ENCODE results near the gene HOXB7.
A peak's percentile ranks its signal among the peaks of the same experiment; 100 is the strongest.

The HOXB7 gene

DNA sequence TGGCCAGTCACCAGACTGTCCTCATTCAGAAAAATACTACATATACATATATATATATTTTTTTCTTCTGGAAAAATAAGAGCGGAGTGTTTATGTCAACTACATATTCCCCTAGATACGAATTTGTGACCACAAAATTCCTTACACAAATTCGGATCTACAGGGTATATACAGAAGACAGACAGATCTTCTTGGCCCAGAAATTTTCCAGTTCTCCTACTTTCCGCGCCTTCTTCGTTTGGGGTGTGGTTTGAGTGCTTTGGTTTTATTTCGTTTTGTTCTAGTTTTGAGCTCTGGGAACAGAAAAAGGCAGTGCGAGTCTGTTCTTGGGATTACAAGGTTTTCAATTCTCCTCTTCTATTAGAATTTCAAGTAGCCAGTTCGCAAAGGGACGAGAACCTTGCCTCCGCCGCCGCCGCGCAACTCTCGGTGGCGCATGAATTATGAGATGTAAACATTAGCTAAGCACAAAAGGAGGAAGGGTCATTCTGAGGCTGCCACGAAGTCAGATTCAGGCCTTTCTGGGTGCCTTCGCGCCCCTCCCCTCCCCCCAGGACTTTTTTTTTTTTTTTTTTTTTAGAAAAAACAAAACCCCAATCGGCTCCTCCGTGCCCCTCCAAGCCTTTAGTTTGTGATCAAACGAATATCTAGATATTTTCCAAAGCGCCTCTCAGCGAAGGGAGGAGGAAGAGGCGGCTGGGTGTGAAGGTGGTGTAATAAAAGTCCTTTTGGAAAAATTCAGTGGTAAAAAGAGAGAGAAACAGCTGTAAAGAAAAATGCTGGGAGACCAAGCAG, 30.9 kb downstream of the HOXB7 start:
- peaks cover 45% of the 10 kb centered on the region for H3K79me2 ChIP-seq (ENCODE audit: low read length)
- no peaks in the 10 kb centered on the region for H3K9me3 ChIP-seq (ENCODE audit: insufficient read depth, low read length)
- H3K4me2 ChIP-seq (ENCODE audit: low read length): peak overlapping the region; percentile 98
- no peaks in the 10 kb centered on the region for H3K27me3 ChIP-seq (ENCODE audit: low read depth, low read length)
- TF ChIP-seq EZH2phosphoT487 (IDR thresholded peaks at IDR 0.05; ENCODE audit: low read depth): no peak
- TF ChIP-seq, protein P1, sequence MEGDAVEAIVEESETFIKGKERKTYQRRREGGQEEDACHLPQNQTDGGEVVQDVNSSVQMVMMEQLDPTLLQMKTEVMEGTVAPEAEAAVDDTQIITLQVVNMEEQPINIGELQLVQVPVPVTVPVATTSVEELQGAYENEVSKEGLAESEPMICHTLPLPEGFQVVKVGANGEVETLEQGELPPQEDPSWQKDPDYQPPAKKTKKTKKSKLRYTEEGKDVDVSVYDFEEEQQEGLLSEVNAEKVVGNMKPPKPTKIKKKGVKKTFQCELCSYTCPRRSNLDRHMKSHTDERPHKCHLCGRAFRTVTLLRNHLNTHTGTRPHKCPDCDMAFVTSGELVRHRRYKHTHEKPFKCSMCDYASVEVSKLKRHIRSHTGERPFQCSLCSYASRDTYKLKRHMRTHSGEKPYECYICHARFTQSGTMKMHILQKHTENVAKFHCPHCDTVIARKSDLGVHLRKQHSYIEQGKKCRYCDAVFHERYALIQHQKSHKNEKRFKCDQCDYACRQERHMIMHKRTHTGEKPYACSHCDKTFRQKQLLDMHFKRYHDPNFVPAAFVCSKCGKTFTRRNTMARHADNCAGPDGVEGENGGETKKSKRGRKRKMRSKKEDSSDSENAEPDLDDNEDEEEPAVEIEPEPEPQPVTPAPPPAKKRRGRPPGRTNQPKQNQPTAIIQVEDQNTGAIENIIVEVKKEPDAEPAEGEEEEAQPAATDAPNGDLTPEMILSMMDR (IDR thresholded peaks at IDR 0.05; ENCODE audit: low read depth, low read length): no peak
- no peaks in the 10 kb centered on the region for H4K20me1 ChIP-seq (ENCODE audit: insufficient read depth, low read length)
- peak overlapping the region; percentile 92 for H3K27ac ChIP-seq (ENCODE audit: low read length)
- peaks cover 10% of the 10 kb centered on the region for H3K36me3 ChIP-seq (replicated peaks; ENCODE audit: low read depth, low read length)
- H3K9ac ChIP-seq (ENCODE audit: low read length): peak overlapping the region; percentile 99
- H3K4me3 ChIP-seq (ENCODE audit: low read length): peak overlapping the region; percentile 90
- H3K4me1 ChIP-seq (ENCODE audit: low read length): peaks cover 57% of the 10 kb centered on the region
- H2AFZ ChIP-seq (ENCODE audit: low read depth, low read length): no peak overlapping the region

DNA sequence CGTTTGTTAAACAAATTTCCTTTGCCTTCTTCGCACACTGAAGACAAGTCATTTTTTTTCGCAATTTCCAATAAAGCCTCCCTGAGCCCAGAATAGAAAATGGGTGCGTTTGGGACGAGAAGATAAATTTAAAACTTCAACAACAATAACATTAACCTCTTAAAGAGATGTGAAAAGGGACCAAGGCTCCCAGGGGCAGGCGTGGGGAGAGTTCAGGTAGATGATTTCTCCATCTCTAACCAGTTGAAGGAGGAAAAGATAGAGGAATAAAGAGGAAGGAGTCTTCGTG, 31.4 kb downstream of the HOXB7 start:
- Histone ChIP-seq H3K27me3 (ENCODE audit: low read depth, low read length) (no peaks in the 10 kb centered on the region), H3K4me2 (ENCODE audit: low read length) (peak overlapping the region; percentile 98), H3K9me3 (ENCODE audit: insufficient read depth, low read length) (no peaks in the 10 kb centered on the region), H2AFZ (ENCODE audit: low read depth, low read length) (no peak overlapping the region), H3K27ac (ENCODE audit: low read length) (peak overlapping the region; percentile 92), H3K36me3 (replicated peaks; ENCODE audit: low read depth, low read length) (peaks cover 12% of the 10 kb centered on the region), H3K79me2 (ENCODE audit: low read length) (peaks cover 46% of the 10 kb centered on the region), H3K4me3 (ENCODE audit: low read length) (peak overlapping the region; percentile 90), H3K4me1 (ENCODE audit: low read length) (peaks cover 60% of the 10 kb centered on the region), H3K9ac (ENCODE audit: low read length) (peak overlapping the region; percentile 99), H4K20me1 (ENCODE audit: insufficient read depth, low read length) (no peaks in the 10 kb centered on the region)
- TF ChIP-seq EZH2phosphoT487 (IDR thresholded peaks at IDR 0.05; ENCODE audit: low read depth): no peak
- TF ChIP-seq, protein P1 (IDR thresholded peaks at IDR 0.05; ENCODE audit: low read depth, low read length): no peak

DNA sequence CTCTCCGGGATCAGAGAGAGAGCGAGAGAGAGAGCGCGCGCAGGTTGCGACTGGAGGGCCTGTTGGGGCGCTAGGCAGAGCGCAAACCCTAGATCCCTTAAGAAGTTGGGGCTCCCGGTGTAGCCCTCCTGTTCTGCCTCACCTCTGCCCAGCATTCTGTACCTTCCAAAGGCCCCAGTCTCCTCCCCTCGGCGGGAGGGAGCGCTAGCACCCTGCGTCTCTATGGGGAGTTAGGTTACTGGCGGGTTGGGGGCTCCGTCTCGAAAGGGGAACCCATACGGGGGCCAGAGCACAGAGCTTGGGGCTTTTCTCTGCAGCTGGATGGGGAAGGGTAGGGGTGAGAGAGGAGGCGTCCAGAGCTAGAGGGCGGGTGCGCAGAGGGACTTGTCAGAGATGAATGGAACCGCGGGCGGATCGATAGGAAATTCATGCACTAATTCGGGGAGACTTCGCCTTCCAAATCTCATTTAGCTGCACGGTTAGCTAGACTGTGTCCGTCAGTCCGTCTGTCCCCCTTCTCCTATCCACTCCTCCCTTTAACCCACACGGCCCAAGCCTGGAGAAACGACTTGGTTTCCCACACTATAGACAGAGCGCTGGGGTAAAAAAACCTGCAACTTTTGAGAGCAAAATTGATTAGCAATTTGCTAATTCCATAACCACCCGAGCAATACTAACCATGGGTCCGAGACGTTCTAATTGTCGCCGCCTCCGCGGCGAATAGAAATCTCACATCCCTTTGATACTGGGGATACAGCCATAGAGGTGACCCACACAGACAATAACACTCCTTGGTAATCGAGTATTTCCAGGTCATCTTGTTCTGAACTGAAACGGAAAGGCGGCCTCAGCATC, 32.0 kb downstream of the HOXB7 start:
- no peaks in the 10 kb centered on the region for H3K9me3 ChIP-seq (ENCODE audit: insufficient read depth, low read length)
- peak overlapping the region; percentile 92 for H3K27ac ChIP-seq (ENCODE audit: low read length)
- H3K4me3 ChIP-seq (ENCODE audit: low read length): peak overlapping the region; percentile 90
- peak overlapping the region; percentile 99 for H3K9ac ChIP-seq (ENCODE audit: low read length)
- H3K79me2 ChIP-seq (ENCODE audit: low read length): peaks cover 49% of the 10 kb centered on the region
- H3K36me3 ChIP-seq (replicated peaks; ENCODE audit: low read depth, low read length): peaks cover 16% of the 10 kb centered on the region
- H4K20me1 ChIP-seq (ENCODE audit: insufficient read depth, low read length): no peaks in the 10 kb centered on the region
- peak overlapping the region; percentile 98 for H3K4me2 ChIP-seq (ENCODE audit: low read length)
- no peak overlapping the region for H2AFZ ChIP-seq (ENCODE audit: low read depth, low read length)
- H3K27me3 ChIP-seq (ENCODE audit: low read depth, low read length): no peaks in the 10 kb centered on the region
- TF ChIP-seq, protein P1 (IDR thresholded peaks at IDR 0.05; ENCODE audit: low read depth, low read length): peak; percentile 14; the same call in 1 of the 2 replicates
- no peak for TF ChIP-seq EZH2phosphoT487 (IDR thresholded peaks at IDR 0.05; ENCODE audit: low read depth)
- H3K4me1 ChIP-seq (ENCODE audit: low read length): peaks cover 60% of the 10 kb centered on the region

Measured in OCI-LY3 (cell line).